ENCODE data around the gene SLC12A8.

Gene SLC12A8

GRCh38 chr3:125213364-125213755 lies 812 bp upstream of the SLC12A8 start:
- DNase-seq: no peak

- DNase-seq: no peak
Observed at GRCh38 chr3:125212091-125212508, 448 bp downstream of the SLC12A8 start.

GRCh38 chr3:125211523-125212090 lies 941 bp downstream of the SLC12A8 start:
- no peak for DNase-seq

- no peak for DNase-seq
Observed at GRCh38 chr3:125207949-125208568, 4.5 kb downstream of the SLC12A8 start.

GRCh38 chr3:125207507-125207906 lies 5.0 kb downstream of the SLC12A8 start:
- DNase-seq: no peak

GRCh38 chr3:125206934-125207333 lies 5.6 kb downstream of the SLC12A8 start:
- DNase-seq: no peak

GRCh38 chr3:125203731-125204130 lies 8.8 kb downstream of the SLC12A8 start:
- no peak for DNase-seq

GRCh38 chr3:125202197-125202596 lies 10.4 kb downstream of the SLC12A8 start:
- DNase-seq: no peak

GRCh38 chr3:125200731-125201139 lies 11.8 kb downstream of the SLC12A8 start:
- DNase-seq: no peak

- no peak for DNase-seq
Observed at GRCh38 chr3:125194849-125195601, 17.5 kb downstream of the SLC12A8 start.

GRCh38 chr3:125194061-125194848 lies 18.3 kb downstream of the SLC12A8 start:
- no peak for DNase-seq

GRCh38 chr3:125192190-125193035 lies 20.1 kb downstream of the SLC12A8 start:
- no peak for DNase-seq

GRCh38 chr3:125191730-125192129 lies 20.8 kb downstream of the SLC12A8 start:
- no peak for DNase-seq

- no peak for DNase-seq
Observed at GRCh38 chr3:125191256-125191655, 21.3 kb downstream of the SLC12A8 start.

GRCh38 chr3:125190786-125191185 lies 21.8 kb downstream of the SLC12A8 start:
- no peak for DNase-seq

- no peak for DNase-seq
Observed at GRCh38 chr3:125189378-125190165, 23.0 kb downstream of the SLC12A8 start.

- DNase-seq: no peak
Observed at GRCh38 chr3:125188955-125189354, 23.6 kb downstream of the SLC12A8 start.

GRCh38 chr3:125187599-125187910 lies 25.0 kb downstream of the SLC12A8 start:
- DNase-seq: no peak

- DNase-seq: no peak
Observed at GRCh38 chr3:125186800-125187598, 25.5 kb downstream of the SLC12A8 start.

GRCh38 chr3:125186261-125186787 lies 26.2 kb downstream of the SLC12A8 start:
- no peak for DNase-seq

GRCh38 chr3:125185805-125186204 lies 26.7 kb downstream of the SLC12A8 start:
- DNase-seq: no peak

All from CD4-positive, alpha-beta T cell treated with Interferon gamma for 1 hour (primary cell).